Left kidney (tissue), 8 donors: ENCODE data around the gene SSH3. TPM values are rescaled to one million over a fixed set of nuclear protein-coding genes. Genes with fewer than 3 reads are reported as not detected.
A peak's percentile ranks its signal among the peaks of the same experiment; 100 is the strongest.
"Not testable (repeated sequence)": the region's sequence is repeated elsewhere in the genome, so short reads cannot be mapped to it uniquely, and the experiment has no call there.

Source experiments
- DNase-seq: peaks from one replicate; pipeline ENCODE4 v3.0.0-alpha.2; 2013
- long read RNA-seq, 8 donors: transcript quantifications; one replicate each; lab custom pipeline, GENCODE V29; 2026
- polyA plus RNA-seq: library from polyadenylated mRNA; unstranded; fragments of 120-200 nt; gene quantifications from one replicate; pipeline ENCODE4 v1.2.1, GENCODE V29; 2013; ENCODE audit not compliant: insufficient read length

Gene SSH3, protein sequence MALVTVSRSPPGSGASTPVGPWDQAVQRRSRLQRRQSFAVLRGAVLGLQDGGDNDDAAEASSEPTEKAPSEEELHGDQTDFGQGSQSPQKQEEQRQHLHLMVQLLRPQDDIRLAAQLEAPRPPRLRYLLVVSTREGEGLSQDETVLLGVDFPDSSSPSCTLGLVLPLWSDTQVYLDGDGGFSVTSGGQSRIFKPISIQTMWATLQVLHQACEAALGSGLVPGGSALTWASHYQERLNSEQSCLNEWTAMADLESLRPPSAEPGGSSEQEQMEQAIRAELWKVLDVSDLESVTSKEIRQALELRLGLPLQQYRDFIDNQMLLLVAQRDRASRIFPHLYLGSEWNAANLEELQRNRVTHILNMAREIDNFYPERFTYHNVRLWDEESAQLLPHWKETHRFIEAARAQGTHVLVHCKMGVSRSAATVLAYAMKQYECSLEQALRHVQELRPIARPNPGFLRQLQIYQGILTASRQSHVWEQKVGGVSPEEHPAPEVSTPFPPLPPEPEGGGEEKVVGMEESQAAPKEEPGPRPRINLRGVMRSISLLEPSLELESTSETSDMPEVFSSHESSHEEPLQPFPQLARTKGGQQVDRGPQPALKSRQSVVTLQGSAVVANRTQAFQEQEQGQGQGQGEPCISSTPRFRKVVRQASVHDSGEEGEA
- 22.8 TPM for polyA plus RNA-seq
- long read RNA-seq, donor 1, partial matches to known transcripts: 8 of 11 reads
- long read RNA-seq, donor 1, other reads (novel, unspliced or antisense): 0 of 11 reads
- long read RNA-seq, donor 2, partial matches to known transcripts: 0 of 3 reads
- long read RNA-seq, donor 2, other reads (novel, unspliced or antisense): 0 of 3 reads
- long read RNA-seq, donor 3, partial matches to known transcripts: 0 of 1 reads
- long read RNA-seq, donor 3, other reads (novel, unspliced or antisense): 0 of 1 reads
- long read RNA-seq, donor 4: 0 reads
- long read RNA-seq, donor 5, partial matches to known transcripts: 0 of 4 reads
- long read RNA-seq, donor 5, other reads (novel, unspliced or antisense): 0 of 4 reads
- long read RNA-seq, donor 6, partial matches to known transcripts: 0 of 1 reads
- long read RNA-seq, donor 6, other reads (novel, unspliced or antisense): 0 of 1 reads
- long read RNA-seq, donor 7, partial matches to known transcripts: 0 of 2 reads
- long read RNA-seq, donor 7, other reads (novel, unspliced or antisense): 0 of 2 reads
- long read RNA-seq, donor 8: 0 reads

- DNase-seq: peak; percentile 45
Observed at GRCh38 chr11:67303132-67303834, at the start of gene SSH3. SSH3 (plus strand) TSS chr11:67303530; CDS start chr11:67303626, 96 bp downstream.

GRCh38 chr11:67253872-67254624 is 49.3 kb upstream of the SSH3 start:
- no peak for DNase-seq

- no peak for DNase-seq
Observed at GRCh38 chr11:67254798-67255197, 48.5 kb upstream of the SSH3 start.

GRCh38 chr11:67255353-67255752 is 48.0 kb upstream of the SSH3 start:
- no peak for DNase-seq

DNA sequence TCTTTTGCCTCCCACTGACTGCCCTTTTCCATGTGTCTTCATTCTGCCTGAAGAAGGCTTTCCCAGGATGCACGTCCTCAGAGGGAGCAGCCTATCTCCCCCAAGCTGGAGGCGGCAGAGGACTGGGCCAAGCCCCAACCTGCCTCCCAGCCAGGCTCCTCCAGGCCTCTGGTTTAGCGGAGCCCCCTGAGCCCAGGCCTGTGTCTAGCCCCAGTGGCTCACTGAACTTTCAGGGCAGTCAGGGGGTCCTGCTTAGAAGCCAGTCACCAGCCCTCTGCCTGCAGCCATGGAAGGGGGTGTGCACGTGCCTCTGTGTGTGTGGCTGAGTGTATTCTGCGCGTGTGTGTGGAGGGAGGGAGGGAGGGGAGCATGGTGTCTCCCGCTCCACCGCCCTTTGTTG is 47.5 kb upstream of the SSH3 start:
- DNase-seq: no peak

DNA sequence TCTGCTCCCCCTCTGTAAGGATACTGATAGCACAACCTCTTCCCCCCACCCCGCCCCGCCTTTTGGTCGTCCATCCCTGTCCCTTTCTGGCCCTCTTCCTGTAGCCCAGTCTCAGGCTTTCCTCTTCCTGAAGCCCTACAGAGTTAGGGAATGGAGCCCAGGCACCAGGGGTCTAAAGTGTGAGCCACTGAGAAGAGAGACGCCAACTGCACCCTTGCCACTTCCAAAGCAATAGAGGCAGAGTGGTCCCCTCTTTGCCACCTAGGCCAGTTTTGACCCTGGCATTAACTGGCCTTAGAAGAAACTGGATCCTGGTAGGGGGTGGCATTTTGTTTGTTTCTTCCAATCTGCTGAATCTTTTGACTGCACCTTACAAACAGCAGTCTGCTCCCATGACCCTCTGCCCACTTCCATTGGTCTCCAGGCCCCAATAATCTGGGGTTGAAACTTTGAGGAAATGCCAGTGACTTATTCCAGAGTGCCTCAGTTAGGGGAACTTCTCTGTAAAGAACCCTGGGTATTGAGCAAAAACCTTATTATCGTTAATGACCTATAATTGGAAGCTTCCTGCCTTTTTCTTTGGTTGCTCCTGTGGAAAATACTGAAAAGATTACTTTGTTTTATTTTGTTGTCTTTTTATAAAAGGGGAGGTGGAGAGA is 46.7 kb upstream of the SSH3 start:
- no peak for DNase-seq

- DNase-seq: no peak
Observed at GRCh38 chr11:67260406-67260805, 42.9 kb upstream of the SSH3 start.

GRCh38 chr11:67260885-67261639 is 42.3 kb upstream of the SSH3 start:
- DNase-seq: not testable (repeated sequence)

DNA sequence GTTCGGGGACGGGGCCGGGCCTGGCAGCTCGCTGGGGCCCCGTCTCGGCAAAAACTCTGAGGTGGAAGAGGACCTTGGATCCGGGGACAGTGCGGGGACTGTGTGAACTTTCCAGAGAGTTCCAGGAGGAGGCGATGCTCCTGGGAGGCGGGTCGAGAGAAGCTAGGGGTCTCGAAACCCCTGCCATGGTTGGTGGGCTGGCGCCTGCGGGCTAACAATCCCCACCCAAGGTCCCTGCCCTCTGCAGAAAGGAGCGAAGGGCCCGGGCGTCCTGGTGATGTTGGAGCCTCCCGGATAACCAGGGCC is 41.7 kb upstream of the SSH3 start:
- DNase-seq: no peak

- no peak for DNase-seq
Observed at GRCh38 chr11:67261946-67262681, 41.2 kb upstream of the SSH3 start.

DNA sequence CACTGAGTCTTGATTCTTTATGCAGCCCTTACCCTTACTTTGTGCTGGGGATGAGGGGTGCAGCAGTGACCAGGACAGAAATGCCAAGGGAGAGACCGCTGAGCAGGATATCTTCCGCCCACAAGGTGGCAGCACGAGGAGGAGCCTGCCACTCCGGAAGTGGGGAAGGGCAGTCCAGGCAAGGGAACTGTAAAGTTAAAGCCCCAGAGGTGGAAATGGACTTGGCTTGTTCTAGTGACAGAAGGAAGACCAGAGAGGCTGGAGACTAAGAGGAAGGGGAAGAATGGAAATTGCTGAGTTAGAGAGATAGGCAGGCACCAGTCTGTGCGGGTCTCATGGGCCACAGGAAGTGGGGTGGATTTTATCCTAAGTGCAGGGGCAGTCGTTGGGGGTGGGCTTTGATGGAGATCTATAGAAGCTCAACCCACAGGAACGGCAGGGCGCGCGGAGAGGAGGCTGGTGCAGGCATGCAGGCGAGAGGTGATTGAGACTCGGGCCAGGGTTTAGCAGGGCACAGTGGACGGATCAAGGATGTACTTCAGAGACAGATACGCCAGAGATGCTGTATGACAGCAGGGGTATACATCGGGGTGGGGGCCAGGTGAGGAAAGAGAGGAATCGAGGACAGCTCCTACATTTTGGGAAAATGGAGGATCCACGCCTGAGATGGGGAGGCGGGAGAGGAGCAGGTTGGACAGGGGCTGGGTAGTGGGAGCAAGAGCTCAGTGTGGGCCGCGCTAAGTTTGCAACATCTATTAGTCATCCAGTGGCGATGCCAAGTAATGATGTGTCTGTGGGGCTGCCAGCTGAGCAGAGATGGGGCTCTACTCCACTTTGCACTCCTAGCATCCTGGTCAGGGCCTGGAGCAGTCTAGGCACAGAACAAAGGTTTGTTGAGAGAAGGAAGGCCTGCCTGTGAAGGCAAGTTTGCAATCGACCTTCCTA is 40.3 kb upstream of the SSH3 start:
- peak; percentile 75 for DNase-seq

GRCh38 chr11:67264260-67264659 is 39.1 kb upstream of the SSH3 start:
- DNase-seq: no peak

DNA sequence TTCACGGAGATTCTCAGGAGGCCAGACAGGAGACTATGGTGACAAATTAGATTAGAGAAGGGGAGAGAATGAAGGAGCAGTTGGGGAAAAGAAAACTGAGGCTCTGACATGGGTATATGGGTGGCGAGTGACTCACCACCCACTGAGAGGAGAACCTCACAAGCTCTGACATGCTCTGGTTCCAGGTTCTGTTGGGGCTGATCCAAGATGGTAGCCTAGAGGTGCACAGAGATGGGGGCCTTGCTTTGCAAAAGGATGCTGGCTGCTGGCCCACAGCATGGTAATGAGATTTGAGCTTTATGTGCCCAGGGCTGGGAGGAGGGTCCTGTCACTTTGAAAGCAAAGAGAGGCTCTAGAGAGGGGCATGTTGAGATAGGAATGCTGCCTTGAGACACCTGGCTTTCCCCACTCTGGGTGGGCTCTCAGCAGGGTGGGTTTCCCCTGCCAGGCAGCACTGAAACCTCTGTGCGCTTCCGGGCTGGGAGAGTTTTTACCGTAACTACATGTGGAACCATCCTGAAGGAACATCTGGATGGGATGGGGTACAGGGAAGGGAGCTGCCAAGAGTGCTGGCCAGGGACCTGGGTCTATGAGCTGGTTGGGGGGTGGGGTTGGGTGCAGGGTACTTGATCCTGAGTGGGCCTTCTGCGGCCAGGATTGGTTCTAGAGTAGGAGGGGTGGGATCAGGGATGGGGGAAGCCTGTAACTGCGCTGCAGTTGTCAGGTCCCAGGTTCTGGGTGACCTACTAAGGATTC is 38.3 kb upstream of the SSH3 start:
- no peak for DNase-seq

DNA sequence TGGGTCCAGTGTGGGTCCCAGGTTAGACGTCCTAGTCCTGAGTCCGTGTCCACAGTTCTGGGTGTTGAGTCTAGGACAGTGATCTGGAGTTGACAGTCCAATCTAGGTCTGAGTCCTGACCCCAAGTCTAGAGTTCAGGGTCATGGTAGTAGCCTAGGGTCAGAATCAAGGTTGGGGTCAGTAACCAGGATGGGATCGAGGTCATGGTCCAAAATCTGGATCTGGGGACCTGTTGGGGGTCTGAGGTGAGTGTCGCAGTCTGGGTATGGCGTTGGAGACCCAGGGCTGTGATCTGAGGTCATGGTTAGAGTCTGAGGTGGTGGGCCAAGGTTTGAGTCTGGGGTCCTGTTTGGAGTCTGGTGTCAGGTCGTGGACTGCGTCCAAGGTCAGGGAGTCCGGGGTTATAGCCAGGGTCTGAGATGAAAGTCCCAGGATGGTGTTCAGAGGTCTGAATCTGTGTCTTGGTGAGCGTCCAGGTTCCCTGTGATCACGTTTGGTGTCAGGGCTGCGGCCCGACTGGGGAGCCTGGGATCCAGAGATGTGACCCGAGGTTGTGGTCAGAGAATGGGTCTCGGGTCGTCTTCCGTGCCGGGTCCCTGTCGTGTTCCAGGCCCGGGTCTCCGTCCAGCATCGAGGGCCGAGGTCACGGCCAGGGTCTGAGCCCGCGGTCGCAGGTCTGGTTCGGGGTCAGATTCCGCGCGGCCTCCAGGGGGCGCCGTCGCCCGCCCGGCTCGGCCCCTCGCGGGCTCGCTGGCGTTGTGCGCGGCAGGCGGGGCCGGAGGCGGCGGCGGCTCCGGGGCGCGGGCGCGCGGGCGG is 37.5 kb upstream of the SSH3 start:
- no peak for DNase-seq

GRCh38 chr11:67266449-67267187 is 36.7 kb upstream of the SSH3 start, which contains the start of gene GRK2:
GRK2 (plus strand) TSS chr11:67266473; CDS start chr11:67266700, 227 bp downstream.
- DNase-seq: no peak
